IMR-90 (cell line): ENCODE results near the gene HSD17B11. TPM values are rescaled to one million over a fixed set of nuclear protein-coding genes. Genes with fewer than 3 reads are reported as not detected.
"Not testable (repeated sequence)": the region's sequence is repeated elsewhere in the genome, so short reads cannot be mapped to it uniquely, and the experiment has no call there.

Experiments
- ATAC-seq: fragments of 200-7000 bp; cut with Tn5 transposase; 2 replicates; pipeline ENCODE4 v1.9.1; 2020; ENCODE audit warnings: low read depth, mild to moderate bottlenecking, moderate library complexity
- BruUV-seq: library from RNA; stranded (reverse); fragments of 400-500 nt; replicated peaks from 2 replicates; lab custom pipeline; 2021; lab: Mats Ljungman, UMichigan
- CTCF ChIA-PET: fragments of 300-600 bp; formaldehyde crosslinking; extraction: SDS; loops from one replicate; lab custom pipeline; 2021; ENCODE audit warnings: antibody characterized with exemption; lab: Yijun Ruan, JAX
- POLR2A ChIA-PET: fragments of 300-600 bp; sonication (Branson Sonifier 250); formaldehyde crosslinking; loops from one replicate; lab custom pipeline; 2022; ENCODE audit warnings: antibody characterized with exemption; ENCODE audit not compliant: unreplicated experiment; lab: Charles Lee
- DNase-seq: peaks from one replicate; pipeline ENCODE4 v3.0.0; 2013
- H2AFZ ChIP-seq: replicated peaks from 2 replicates; pipeline ENCODE3; 2013; ENCODE audit warnings: low read length, mild to moderate bottlenecking; ENCODE audit not compliant: poor library complexity
- H2AK5ac ChIP-seq: 2 replicates; pipeline ENCODE4 v1.6.1; 2013; ENCODE audit warnings: low read depth, low read length, inconsistent platforms
- H2AK9ac ChIP-seq: replicated peaks from 2 replicates; pipeline ENCODE3; 2013; ENCODE audit warnings: mild to moderate bottlenecking, low read depth, low read length, moderate library complexity; ENCODE audit not compliant: poor library complexity
- H2BK120ac ChIP-seq: 2 replicates; pipeline ENCODE4 v1.6.1; 2013; ENCODE audit warnings: low read depth, low read length, inconsistent platforms
- H2BK15ac ChIP-seq: 3 replicates; pipeline ENCODE4 v1.6.1; 2013; ENCODE audit warnings: low read depth, low read length, inconsistent platforms
- H2BK20ac ChIP-seq: 2 replicates; pipeline ENCODE4 v1.6.1; 2013; ENCODE audit warnings: low read depth, mild to moderate bottlenecking, inconsistent platforms, low read length, moderate library complexity
- H2BK5ac ChIP-seq: 2 replicates; pipeline ENCODE4 v1.6.1; 2013; ENCODE audit warnings: mild to moderate bottlenecking, low read depth, low read length, inconsistent platforms; ENCODE audit not compliant: poor library complexity, severe bottlenecking
- H3K14ac ChIP-seq: replicated peaks from 2 replicates; pipeline ENCODE4 v1.6.1; 2013; ENCODE audit warnings: low read depth, low read length, inconsistent platforms
- H3K18ac ChIP-seq: 2 replicates; pipeline ENCODE4 v1.6.1; 2013; ENCODE audit warnings: low read depth, low read length, control low read depth
- H3K23ac ChIP-seq: 2 replicates; pipeline ENCODE4 v1.6.1; 2013; ENCODE audit warnings: low read depth, low read length, inconsistent platforms
- H3K27ac ChIP-seq: 2 replicates; pipeline ENCODE4 v1.5.1; 2013; ENCODE audit warnings: mild to moderate bottlenecking, control low read depth, low read length; ENCODE audit not compliant: insufficient read depth
- H3K27me3 ChIP-seq: 2 replicates; pipeline ENCODE4 v1.6.1; 2013; ENCODE audit warnings: low read length; ENCODE audit not compliant: control insufficient read depth, insufficient read depth
- H3K36me3 ChIP-seq: 2 replicates; pipeline ENCODE4 v1.6.1; 2013; ENCODE audit warnings: low read length, mixed read lengths; ENCODE audit not compliant: control insufficient read depth, insufficient read depth
- H3K4ac ChIP-seq: 2 replicates; pipeline ENCODE4 v1.6.1; 2013; ENCODE audit warnings: low read depth, low read length, inconsistent platforms
- H3K4me1 ChIP-seq: 2 replicates; pipeline ENCODE4 v1.6.1; 2013; ENCODE audit warnings: low read length, mixed read lengths; ENCODE audit not compliant: control insufficient read depth, insufficient read depth
- H3K4me2 ChIP-seq: 2 replicates; pipeline ENCODE4 v1.6.1; 2013; ENCODE audit warnings: low read depth, mild to moderate bottlenecking, control low read depth, low read length, moderate library complexity
- H3K4me3 ChIP-seq: 2 replicates; pipeline ENCODE4 v1.5.1; 2013; ENCODE audit warnings: low read depth, mild to moderate bottlenecking, control low read depth, low read length, moderate library complexity; ENCODE audit not compliant: insufficient read depth
- H3K56ac ChIP-seq: 2 replicates; pipeline ENCODE4 v1.6.1; 2013; ENCODE audit warnings: low read length, inconsistent platforms; ENCODE audit not compliant: insufficient read depth; ENCODE audit errors: extremely low read depth
- H3K79me1 ChIP-seq, 2 experiments: 2 replicates each; pipeline ENCODE4 v1.6.1; 2013; ENCODE audit warnings: low read length in 2 of 2, inconsistent platforms in 1 of 2, low read depth in 1 of 2
- H3K9ac ChIP-seq: 2 replicates; pipeline ENCODE4 v1.6.1; 2013; ENCODE audit warnings: low read depth, low read length, control low read depth
- H3K9me1 ChIP-seq: 2 replicates; pipeline ENCODE4 v1.6.1; 2013; ENCODE audit warnings: low read length, inconsistent platforms; ENCODE audit not compliant: insufficient read depth
- H3K9me3 ChIP-seq: 2 replicates; pipeline ENCODE4 v1.6.1; 2013; ENCODE audit warnings: low read length; ENCODE audit not compliant: control insufficient read depth, insufficient read depth
- H4K20me1 ChIP-seq: 2 replicates; pipeline ENCODE4 v1.6.1; 2013; ENCODE audit warnings: low read length, inconsistent platforms; ENCODE audit not compliant: insufficient read depth
- H4K5ac ChIP-seq: 2 replicates; pipeline ENCODE4 v1.6.1; 2013; ENCODE audit warnings: mild to moderate bottlenecking, low read depth, low read length, control low read depth
- H4K8ac ChIP-seq, 2 experiments: 2 replicates each; pipeline ENCODE4 v1.6.1; 2013; ENCODE audit warnings: low read depth in 2 of 2, low read length in 2 of 2, control low read depth in 1 of 2, inconsistent platforms in 1 of 2
- H4K91ac ChIP-seq: 2 replicates; pipeline ENCODE4 v1.6.1; 2013; ENCODE audit warnings: low read depth, low read length, inconsistent platforms; ENCODE audit not compliant: insufficient read depth
- MAFK ChIP-seq: IDR thresholded peaks from 2 replicates; pipeline ENCODE4 v1.6.1; 2012; ENCODE audit warnings: low read depth, low read length, improper control_type of control experiment
- RAD21 ChIP-seq: IDR thresholded peaks from 2 replicates; pipeline ENCODE4 v1.6.1; 2012; ENCODE audit warnings: low read length, improper control_type of control experiment
- RFX5 ChIP-seq: IDR thresholded peaks from 2 replicates; pipeline ENCODE4 v1.8.0; 2012; ENCODE audit warnings: low read depth, mild to moderate bottlenecking, low read length, moderate library complexity
- WGBS, 2 experiments: methylation state at CpG; one replicate each; pipeline versions ENCODE4 v1.1.5 to v1.1.7; 2013; ENCODE audit warnings: missing lambda C conversion rate in 2 of 2; ENCODE audit not compliant: insufficient read length in 1 of 2; ENCODE audit errors: extremely low coverage in 2 of 2; 5-methylcytosine and 5-hydroxymethylcytosine counted together
- dilution Hi-C: fragments of 300-500 bp; cut with HindIII; formaldehyde crosslinking; loops from one replicate; pipeline ENCODE4 v1.14.3; 2018; ENCODE audit warnings: low sequenced_read_pairs; ENCODE audit not compliant: unreplicated experiment
- in situ Hi-C: fragments of 300-500 bp; cut with MboI; formaldehyde crosslinking; loops from 3 replicates; pipeline ENCODE4 v1.14.3; 2019; ENCODE audit warnings: low sequenced_read_pairs, inconsistent platforms, mixed read lengths
- intact Hi-C: fragments of 100-400 bp; cut with micrococcal nuclease; formaldehyde crosslinking; loops from 2 replicates; pipeline ENCODE4 v1.10.0; 2022
- polyA plus RNA-seq, 3 experiments: library from polyadenylated mRNA; depleted of rRNA; stranded (reverse); fragments of >200 nt; gene quantifications; 2 replicates each; pipeline ENCODE4 v1.2.3, GENCODE V29; 2012; ENCODE audit warnings: low replicate concordance in 1 of 3
- total RNA-seq: library from RNA; depleted of rRNA; stranded (reverse); fragments of >200 nt; gene quantifications from 2 replicates; pipeline ENCODE4 v1.2.3, GENCODE V29; 2012

The HSD17B11 gene
- total and polyA plus RNA-seq, 2 of the 4 experiments (the other 2 are of a cell fraction), result 11.3 to 12.0 TPM

GRCh38 chr4:87425711-87426110, 34.7 kb upstream of the HSD17B11 start:
- Histone ChIP-seq H4K20me1 (peaks cover 7% of the 10 kb centered on the region; the same call in 1 of the 2 replicates), H2BK120ac (no peak overlapping the region), H3K9me3 (no peaks in the 10 kb centered on the region), H3K4me3 (no peak overlapping the region), H3K4me2 (no peak overlapping the region), H3K4me1 (peaks cover 4% of the 10 kb centered on the region), H2BK5ac (no peak overlapping the region), H2AK9ac (no peak overlapping the region), H3K27me3 (no peaks in the 10 kb centered on the region), H3K4ac (no peak overlapping the region), H4K91ac (no peak overlapping the region), H4K5ac (no peak overlapping the region), H3K14ac (no peak overlapping the region), H3K23ac (no peak overlapping the region), H3K36me3 (no peaks in the 10 kb centered on the region), H3K27ac (no peak overlapping the region), H3K56ac (no peak overlapping the region), H2AK5ac (no peak overlapping the region), H2BK15ac (no peak overlapping the region), H3K9ac (no peak overlapping the region), H2BK20ac (no peak overlapping the region), H4K8ac (no peak overlapping the region), H3K79me1 (peaks cover 27 to 53% of the 10 kb centered on the region in 2 experiments), H3K9me1 (no peaks in the 10 kb centered on the region; the same call in 1 of the 2 replicates), H3K18ac (no peak overlapping the region), H2AFZ (no peak overlapping the region)
- no peak for ATAC-seq
- intact Hi-C loops (no loop called here), in situ Hi-C loops (no loop called here), dilution Hi-C loops (no loop called here)
- no peak for TF ChIP-seq RAD21
- TF ChIP-seq RFX5, result no peak
- TF ChIP-seq MAFK, result no peak
- no peak for DNase-seq
- CTCF ChIA-PET, result no interaction called here
- BruUV-seq, result no TSS peak
- WGBS, 2 experiments, result no CpG with 5 or more reads among the region's 2 CpGs
- POLR2A ChIA-PET, result no interaction called here

DNA sequence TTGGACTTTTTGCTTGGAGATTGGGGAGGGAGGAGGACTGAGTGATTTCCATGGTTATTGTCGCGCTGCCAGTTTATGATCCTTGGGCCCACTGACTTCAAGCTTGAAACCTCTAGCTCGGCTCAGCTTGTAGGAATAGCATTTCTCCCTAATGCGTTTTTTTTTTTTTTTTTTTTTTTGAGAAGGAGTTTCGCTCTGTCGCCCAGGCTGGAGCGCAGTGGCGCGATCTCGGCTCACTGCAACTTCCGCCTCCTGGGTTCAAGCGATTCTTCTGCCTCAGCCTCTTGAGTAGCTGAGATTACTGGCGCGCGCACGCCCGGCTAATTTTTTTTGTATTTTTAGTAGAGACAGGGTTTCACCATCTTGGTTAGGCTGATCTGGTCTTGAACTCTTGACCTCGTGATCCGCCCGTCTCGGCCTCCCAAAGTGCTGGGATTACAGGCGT, 33.1 kb upstream of the HSD17B11 start:
- H2BK15ac ChIP-seq, ATAC-seq, H4K20me1 ChIP-seq, H3K9me1 ChIP-seq, H3K36me3 ChIP-seq, H3K27me3 ChIP-seq, H3K14ac ChIP-seq, H3K56ac ChIP-seq, H3K9ac ChIP-seq, POLR2A ChIA-PET, H3K9me3 ChIP-seq, BruUV-seq, H2AK5ac ChIP-seq, H3K4me1 ChIP-seq, H3K4ac ChIP-seq, H2BK120ac ChIP-seq, H3K27ac ChIP-seq, H4K8ac ChIP-seq, H2AFZ ChIP-seq, H3K4me3 ChIP-seq, H2BK20ac ChIP-seq, H3K23ac ChIP-seq, H4K5ac ChIP-seq, DNase-seq, H4K91ac ChIP-seq, H2BK5ac ChIP-seq, in situ Hi-C loops, dilution Hi-C loops, H2AK9ac ChIP-seq, H3K18ac ChIP-seq: not testable (repeated sequence)
- intact Hi-C loops, result loop anchor here (5.0 kb wide), 1 partner anchor 47 kb away; no protein-coding TSS in a partner anchor
- WGBS, 2 experiments, result no CpG with 5 or more reads among the region's 22 CpGs
- Histone ChIP-seq H3K79me1 (peaks cover 21 to 48% of the 10 kb centered on the region in 2 experiments), H3K4me2 (peak overlapping the region; percentile 95)
- CTCF ChIA-PET, result interaction anchor here (1.7 kb wide), 1 partner anchor 48 kb away, joined by 6 read pairs; no protein-coding TSS in a partner anchor
